GM18508 (cell line): ENCODE measurements around the gene ZNF678.
"Not testable (repeated sequence)": the region's sequence is repeated elsewhere in the genome, so short reads cannot be mapped to it uniquely, and the experiment has no call there.

ENCODE experiments used
- ATAC-seq: cut with Tn5 transposase; IDR thresholded peaks from one replicate; pipeline ENCODE4 v1.9.1; 2021; ENCODE audit warnings: moderate number of reproducible peaks; ENCODE audit not compliant: insufficient read depth, unreplicated experiment

ZNF678 gene

GRCh38 chr1:227701631-227702030, 138.3 kb downstream of the ZNF678 start:
- ATAC-seq = not testable (repeated sequence)

GRCh38 chr1:227707846-227708245, 144.5 kb downstream of the ZNF678 start:
- ATAC-seq = no peak

- ATAC-seq = no peak
Observed at GRCh38 chr1:227709451-227709850, 146.1 kb downstream of the ZNF678 start.

- ATAC-seq = not testable (repeated sequence)
Observed at GRCh38 chr1:227710474-227710873, 147.1 kb downstream of the ZNF678 start.

GRCh38 chr1:227712648-227713047, 149.3 kb downstream of the ZNF678 start:
- no peak for ATAC-seq

- no peak for ATAC-seq
Observed at GRCh38 chr1:227718932-227719331, 155.6 kb downstream of the ZNF678 start.

- no peak for ATAC-seq
Observed at GRCh38 chr1:227723474-227723873, 160.1 kb downstream of the ZNF678 start.

- ATAC-seq = no peak
Observed at GRCh38 chr1:227725046-227725445, 161.7 kb downstream of the ZNF678 start.

GRCh38 chr1:227726318-227726717, 163.0 kb downstream of the ZNF678 start:
- no peak for ATAC-seq
